IMR-90 (cell line): ENCODE measurements around the gene TRPM1.

ENCODE experiments used
- CEBPB ChIP-seq: IDR thresholded peaks from 2 replicates; pipeline ENCODE4 v1.6.1; 2012; ENCODE audit warnings: low read depth, low read length, improper control_type of control experiment
- CTCF ChIP-seq: conservative IDR thresholded peaks from 2 replicates; pipeline ENCODE4 v1.5.1; 2012; ENCODE audit warnings: mild to moderate bottlenecking, low read depth, low read length, improper control_type of control experiment
- NFE2L2 ChIP-seq: fragments of 150-350 bp; IDR thresholded peaks from 2 replicates; pipeline ENCODE4 v1.6.1; 2016; ENCODE audit warnings: low read depth, mild to moderate bottlenecking, low read length
- SMC3 ChIP-seq: fragments of 150-350 bp; IDR thresholded peaks from 2 replicates; pipeline ENCODE4 v1.6.1; 2016; ENCODE audit warnings: low read depth, mild to moderate bottlenecking, antibody characterized with exemption, low read length, moderate library complexity

GRCh38 chr15:31078471-31078870, 23.1 kb downstream of the TRPM1 start:
- TF ChIP-seq CTCF (no peak), SMC3 (no peak), NFE2L2 (no peak), CEBPB (no peak)
